HUES6 (cell line): Measurements from ENCODE around the gene TBXAS1.
"Not testable (repeated sequence)": the region's sequence is repeated elsewhere in the genome, so short reads cannot be mapped to it uniquely, and the experiment has no call there.

ENCODE experiments used
- H3K27ac ChIP-seq: 2 replicates; pipeline ENCODE4 v1.7.0; 2013; ENCODE audit warnings: low read depth, mild to moderate bottlenecking, low read length, inconsistent platforms
- H3K27me3 ChIP-seq: 2 replicates; pipeline ENCODE4 v1.6.1; 2013; ENCODE audit warnings: low read length; ENCODE audit not compliant: control insufficient read depth, insufficient read depth
- H3K36me3 ChIP-seq: 2 replicates; pipeline ENCODE4 v1.6.1; 2013; ENCODE audit warnings: low read length; ENCODE audit not compliant: control insufficient read depth, insufficient read depth
- H3K4me1 ChIP-seq: 2 replicates; pipeline ENCODE4 v1.6.1; 2013; ENCODE audit warnings: low read length; ENCODE audit not compliant: control insufficient read depth, insufficient read depth
- H3K4me3 ChIP-seq: 2 replicates; pipeline ENCODE4 v1.5.1; 2013; ENCODE audit warnings: low read depth, low read length
- H3K9ac ChIP-seq: one replicate; pipeline ENCODE4 v1.6.1; 2013; ENCODE audit warnings: mild to moderate bottlenecking, low read length
- H3K9me3 ChIP-seq: 2 replicates; pipeline ENCODE4 v1.6.1; 2013; ENCODE audit warnings: low read depth, low read length; ENCODE audit not compliant: control insufficient read depth, insufficient read depth

Gene TBXAS1

GRCh38 chr7:139916717-139917395, 87.8 kb downstream of the TBXAS1 start:
- H3K9me3 ChIP-seq, result no peaks in the 10 kb centered on the region
- H3K9ac ChIP-seq, result no peak overlapping the region
- no peak overlapping the region for H3K4me3 ChIP-seq
- H3K36me3 ChIP-seq, result no peaks in the 10 kb centered on the region
- H3K27me3 ChIP-seq, result no peaks in the 10 kb centered on the region
- no peak overlapping the region for H3K27ac ChIP-seq
- H3K4me1 ChIP-seq, result no peaks in the 10 kb centered on the region

GRCh38 chr7:139917851-139918250, 88.8 kb downstream of the TBXAS1 start:
- Histone ChIP-seq H3K9ac (no peak overlapping the region), H3K27ac (no peak overlapping the region), H3K4me3 (no peak overlapping the region), H3K27me3 (no peaks in the 10 kb centered on the region), H3K36me3 (no peaks in the 10 kb centered on the region), H3K4me1 (no peaks in the 10 kb centered on the region), H3K9me3 (no peaks in the 10 kb centered on the region)

- no peak overlapping the region for H3K4me3 ChIP-seq
- no peaks in the 10 kb centered on the region for H3K9me3 ChIP-seq
- no peak overlapping the region for H3K27ac ChIP-seq
- H3K9ac ChIP-seq, result no peak overlapping the region
- H3K4me1 ChIP-seq, result no peaks in the 10 kb centered on the region
- H3K36me3 ChIP-seq, result no peaks in the 10 kb centered on the region
- H3K27me3 ChIP-seq, result no peaks in the 10 kb centered on the region
These were observed 89.4 kb downstream of the TBXAS1 start for GRCh38 chr7:139918480-139918879.

- no peak overlapping the region for H3K27ac ChIP-seq
- H3K27me3 ChIP-seq, result no peaks in the 10 kb centered on the region
- H3K9ac ChIP-seq, result no peak overlapping the region
- H3K4me1 ChIP-seq, result no peaks in the 10 kb centered on the region
- H3K36me3 ChIP-seq, result no peaks in the 10 kb centered on the region
- H3K4me3 ChIP-seq, result no peak overlapping the region
- no peaks in the 10 kb centered on the region for H3K9me3 ChIP-seq
These were observed 94.0 kb downstream of the TBXAS1 start for GRCh38 chr7:139923090-139923489.

GRCh38 chr7:139924461-139924860, 95.4 kb downstream of the TBXAS1 start:
- Histone ChIP-seq H3K4me1 (no peaks in the 10 kb centered on the region), H3K9ac (no peak overlapping the region), H3K27ac (no peak overlapping the region), H3K36me3 (no peaks in the 10 kb centered on the region), H3K4me3 (no peak overlapping the region), H3K9me3 (no peaks in the 10 kb centered on the region), H3K27me3 (no peaks in the 10 kb centered on the region)

- H3K4me1 ChIP-seq, H3K27me3 ChIP-seq, H3K9ac ChIP-seq, H3K27ac ChIP-seq, H3K4me3 ChIP-seq, H3K9me3 ChIP-seq, H3K36me3 ChIP-seq: not testable (repeated sequence)
These were observed 100.2 kb downstream of the TBXAS1 start for GRCh38 chr7:139929221-139929620.

- Histone ChIP-seq H3K4me3 (no peak overlapping the region), H3K9me3 (no peaks in the 10 kb centered on the region), H3K27me3 (no peaks in the 10 kb centered on the region), H3K36me3 (no peaks in the 10 kb centered on the region), H3K27ac (no peak overlapping the region), H3K4me1 (no peaks in the 10 kb centered on the region), H3K9ac (no peak overlapping the region)
These were observed 101.4 kb downstream of the TBXAS1 start for GRCh38 chr7:139930286-139930965.

GRCh38 chr7:139931190-139931934, 102.3 kb downstream of the TBXAS1 start:
- no peaks in the 10 kb centered on the region for H3K36me3 ChIP-seq
- no peak overlapping the region for H3K9ac ChIP-seq
- H3K4me3 ChIP-seq, result no peak overlapping the region
- H3K27ac ChIP-seq, result no peak overlapping the region
- no peaks in the 10 kb centered on the region for H3K9me3 ChIP-seq
- H3K27me3 ChIP-seq, result no peaks in the 10 kb centered on the region
- peaks cover 4% of the 10 kb centered on the region; the same call in 1 of the 2 replicates for H3K4me1 ChIP-seq

GRCh38 chr7:139932531-139932930, 103.5 kb downstream of the TBXAS1 start:
- H3K36me3 ChIP-seq, result no peaks in the 10 kb centered on the region
- peaks cover 12% of the 10 kb centered on the region; the same call in 1 of the 2 replicates for H3K4me1 ChIP-seq
- no peak overlapping the region for H3K9ac ChIP-seq
- no peak overlapping the region for H3K27ac ChIP-seq
- no peaks in the 10 kb centered on the region for H3K9me3 ChIP-seq
- H3K4me3 ChIP-seq, result no peak overlapping the region
- no peaks in the 10 kb centered on the region for H3K27me3 ChIP-seq

GRCh38 chr7:139936760-139937310, 107.8 kb downstream of the TBXAS1 start:
- no peaks in the 10 kb centered on the region for H3K9me3 ChIP-seq
- no peak overlapping the region for H3K27ac ChIP-seq
- no peaks in the 10 kb centered on the region for H3K27me3 ChIP-seq
- peaks cover 13% of the 10 kb centered on the region; the same call in 1 of the 2 replicates for H3K4me1 ChIP-seq
- no peak overlapping the region for H3K4me3 ChIP-seq
- no peak overlapping the region for H3K9ac ChIP-seq
- no peaks in the 10 kb centered on the region for H3K36me3 ChIP-seq

- Histone ChIP-seq H3K36me3 (no peaks in the 10 kb centered on the region), H3K27me3 (no peaks in the 10 kb centered on the region), H3K9me3 (no peaks in the 10 kb centered on the region), H3K9ac (no peak overlapping the region), H3K27ac (no peak overlapping the region), H3K4me1 (peaks cover 13% of the 10 kb centered on the region; the same call in 1 of the 2 replicates), H3K4me3 (no peak overlapping the region)
These were observed 108.7 kb downstream of the TBXAS1 start for GRCh38 chr7:139937715-139938114.
